GM12892 (cell line): Measurements from ENCODE around the gene PIGZ.

ENCODE experiments used
- DNase-seq: peaks from one replicate; pipeline ENCODE4 v3.0.0; 2011; ENCODE audit not compliant: insufficient read length
- FAIRE-seq: peaks from 2 replicates; lab custom pipeline; 2011; peaks lifted over from hg19 to GRCh38; lab: Jason Lieb, UNC
- POLR2A ChIP-seq: IDR thresholded peaks from 2 replicates; pipeline ENCODE4 v1.6.1; 2011; ENCODE audit warnings: low read depth, low read length, control low read depth
- POLR2AphosphoS5 ChIP-seq: IDR thresholded peaks from 2 replicates; pipeline ENCODE4 v1.6.1; 2011; ENCODE audit warnings: low read depth, low read length, control low read depth
- TAF1 ChIP-seq: IDR thresholded peaks from 2 replicates; pipeline ENCODE4 v1.6.1; 2011; ENCODE audit warnings: low read depth, mild to moderate bottlenecking, control low read depth, low read length, borderline replicate concordance

PIGZ gene

GRCh38 chr3:196941729-196942225 lies 26.9 kb downstream of the PIGZ start:
- peak; percentile 52 for DNase-seq
- peak; percentile 5 for FAIRE-seq

GRCh38 chr3:196938576-196938975 lies 30.1 kb downstream of the PIGZ start:
- DNase-seq (no peak), FAIRE-seq (no peak)
- no peak for TF ChIP-seq POLR2A
- no peak for TF ChIP-seq TAF1
- no peak for TF ChIP-seq POLR2AphosphoS5

More at GRCh38 chr3:196941729-196942225, 26.9 kb downstream of the PIGZ start:
- TF ChIP-seq POLR2AphosphoS5: no peak
- no peak for TF ChIP-seq TAF1
- no peak for TF ChIP-seq POLR2A

GRCh38 chr3:196938124-196938523 lies 30.5 kb downstream of the PIGZ start:
- no peak for DNase-seq
- FAIRE-seq: no peak
- TF ChIP-seq POLR2A (no peak), TAF1 (no peak), POLR2AphosphoS5 (no peak)

DNA sequence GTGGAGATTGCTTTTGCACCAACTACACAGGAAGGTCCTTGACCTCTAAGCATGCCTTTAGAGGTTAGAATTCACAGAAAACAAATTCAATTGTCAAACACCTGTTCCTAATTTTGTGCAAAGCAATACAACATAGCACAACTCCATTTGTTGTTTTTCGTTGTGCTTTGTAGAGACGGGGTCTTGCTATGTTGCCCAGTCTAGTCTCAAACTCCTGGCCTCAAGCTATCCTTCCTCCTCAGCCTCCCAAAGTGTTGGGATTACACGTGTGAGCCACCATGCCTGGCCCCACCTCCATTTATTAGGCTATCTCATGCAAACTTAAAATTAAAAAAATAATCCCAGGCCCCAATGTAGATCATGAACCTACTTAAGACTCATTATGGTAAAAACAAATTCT lies 32.3 kb downstream of the PIGZ start:
- no peak for TF ChIP-seq POLR2A
- no peak for TF ChIP-seq TAF1
- TF ChIP-seq POLR2AphosphoS5: no peak
- DNase-seq: no peak

GRCh38 chr3:196932600-196932999 lies 36.0 kb downstream of the PIGZ start:
- DNase-seq: no peak
- no peak for TF ChIP-seq POLR2AphosphoS5
- no peak for TF ChIP-seq POLR2A
- no peak for TF ChIP-seq TAF1
- no peak for FAIRE-seq

More for the DNA sequence above, 32.3 kb downstream of the PIGZ start:
- no peak for FAIRE-seq

DNA sequence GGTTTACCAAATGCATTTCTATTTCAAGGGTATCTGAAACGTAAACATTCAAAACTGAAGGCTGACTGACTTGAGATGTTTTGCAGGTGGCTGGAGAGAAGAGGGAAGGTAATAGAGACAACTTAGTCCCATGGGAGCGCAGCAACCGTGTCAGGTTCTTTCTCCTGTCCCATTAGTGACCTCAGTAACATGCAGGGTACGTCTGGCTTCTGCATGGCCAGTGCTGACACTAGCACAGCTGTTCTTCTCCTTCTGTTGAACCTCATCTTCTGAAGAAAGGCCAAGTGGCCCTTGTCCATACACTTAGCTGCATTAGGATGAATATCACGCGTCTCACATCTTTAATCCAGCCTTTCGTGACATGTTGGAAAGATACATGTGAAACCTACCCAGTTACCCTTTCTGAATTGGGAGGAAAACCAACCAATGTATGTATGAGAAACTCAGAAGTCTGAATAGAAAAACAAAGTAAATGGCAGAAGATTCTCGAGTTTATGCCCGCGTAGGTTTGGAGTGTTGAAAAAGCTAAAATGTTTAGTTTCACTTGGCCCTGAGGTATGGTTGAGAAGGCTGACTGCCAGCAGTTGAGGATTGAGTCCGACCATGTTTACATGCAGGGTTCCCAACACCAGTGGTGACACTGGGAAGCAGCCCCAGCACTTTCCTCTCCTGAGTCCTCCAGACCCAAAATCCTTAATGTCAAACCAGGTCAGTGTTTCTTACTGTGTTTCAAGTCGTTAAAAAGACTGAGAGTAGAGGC lies 36.6 kb downstream of the PIGZ start:
- DNase-seq (no peak), FAIRE-seq (peak; percentile 89)
- TF ChIP-seq TAF1 (no peak), POLR2AphosphoS5 (no peak), POLR2A (no peak)

GRCh38 chr3:196931157-196931556 lies 37.5 kb downstream of the PIGZ start:
- FAIRE-seq (no peak), DNase-seq (no peak)
- no peak for TF ChIP-seq POLR2AphosphoS5
- no peak for TF ChIP-seq POLR2A
- no peak for TF ChIP-seq TAF1

DNA sequence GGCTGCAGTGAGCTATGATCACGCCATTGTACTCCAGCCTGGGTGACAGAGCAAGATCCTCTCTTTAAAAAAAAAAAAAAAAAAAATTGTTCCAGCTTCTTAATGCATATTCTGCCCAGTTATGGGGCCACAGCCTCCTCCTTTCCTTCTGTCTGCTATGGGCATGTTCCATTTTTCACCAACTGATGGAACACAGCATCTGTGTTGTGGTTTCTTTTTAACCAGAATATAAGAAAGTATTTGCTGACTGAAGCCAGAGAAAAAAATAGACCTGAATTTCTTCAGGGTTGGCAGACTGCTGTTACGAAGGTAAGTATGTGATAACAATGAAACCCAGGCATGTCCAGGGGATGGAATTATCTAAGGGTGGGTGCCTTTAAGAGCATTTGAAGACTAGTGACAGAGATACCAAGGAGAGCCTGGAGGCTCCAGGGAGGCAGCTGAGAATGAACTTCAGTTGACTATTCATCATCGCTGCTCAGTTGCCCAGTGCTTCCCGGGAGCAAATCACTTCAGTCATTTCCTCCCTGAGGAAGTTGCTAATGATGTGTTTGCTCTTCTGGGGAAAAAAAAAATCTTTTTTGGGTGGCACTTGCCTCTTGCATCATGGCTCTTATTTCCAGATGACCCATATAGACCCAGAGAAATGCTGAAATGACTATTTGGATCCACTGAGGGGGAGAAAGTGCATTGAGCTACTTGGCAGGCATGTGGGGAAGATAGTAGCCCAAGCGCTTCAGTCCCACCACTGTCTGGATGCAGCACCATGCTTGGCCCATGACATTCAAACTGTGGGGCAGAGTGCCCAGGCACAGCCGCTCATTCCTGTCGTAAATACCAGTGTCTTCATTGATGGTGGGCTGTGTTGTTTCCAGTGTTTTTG lies 40.8 kb downstream of the PIGZ start:
- no peak for FAIRE-seq
- TF ChIP-seq POLR2AphosphoS5 (no peak), POLR2A (no peak), TAF1 (no peak)
- DNase-seq: no peak

- FAIRE-seq: no peak
- TF ChIP-seq TAF1 (no peak), POLR2AphosphoS5 (no peak), POLR2A (no peak)
Observed at GRCh38 chr3:196920733-196921132, 47.9 kb downstream of the PIGZ start.

DNA sequence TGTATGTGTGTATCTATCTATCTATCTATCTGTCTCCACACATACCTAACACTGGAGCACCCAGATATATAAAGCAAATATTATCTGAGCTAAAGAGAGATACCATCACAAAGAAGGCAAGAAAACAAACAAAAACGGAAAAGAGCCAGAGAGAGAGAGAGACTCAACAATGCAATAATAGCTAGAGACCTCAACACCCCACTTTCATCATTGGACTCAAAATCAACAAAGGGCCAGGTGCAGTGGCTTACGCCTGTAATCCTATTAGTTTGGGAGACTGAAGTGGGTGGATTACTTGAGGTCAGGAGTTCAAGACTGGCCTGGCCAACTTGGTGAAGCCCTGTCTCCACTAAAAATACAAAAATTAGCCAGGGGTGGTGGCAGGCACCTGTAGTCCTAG lies 49.7 kb downstream of the PIGZ start:
- TF ChIP-seq POLR2A: no peak
- TF ChIP-seq POLR2AphosphoS5: no peak
- no peak for TF ChIP-seq TAF1
- DNase-seq (no peak), FAIRE-seq (no peak)

More at GRCh38 chr3:196920733-196921132, 47.9 kb downstream of the PIGZ start:
- DNase-seq: no peak

- DNase-seq: no peak
- FAIRE-seq: no peak
- no peak for TF ChIP-seq POLR2A
- no peak for TF ChIP-seq TAF1
- no peak for TF ChIP-seq POLR2AphosphoS5
Observed at GRCh38 chr3:196916995-196917394, 51.6 kb downstream of the PIGZ start.
